ENCODE measurements around the gene DNAJA4.
"Not testable (repeated sequence)": the region's sequence is repeated elsewhere in the genome, so short reads cannot be mapped to it uniquely, and the experiment has no call there.

Gene DNAJA4

DNA sequence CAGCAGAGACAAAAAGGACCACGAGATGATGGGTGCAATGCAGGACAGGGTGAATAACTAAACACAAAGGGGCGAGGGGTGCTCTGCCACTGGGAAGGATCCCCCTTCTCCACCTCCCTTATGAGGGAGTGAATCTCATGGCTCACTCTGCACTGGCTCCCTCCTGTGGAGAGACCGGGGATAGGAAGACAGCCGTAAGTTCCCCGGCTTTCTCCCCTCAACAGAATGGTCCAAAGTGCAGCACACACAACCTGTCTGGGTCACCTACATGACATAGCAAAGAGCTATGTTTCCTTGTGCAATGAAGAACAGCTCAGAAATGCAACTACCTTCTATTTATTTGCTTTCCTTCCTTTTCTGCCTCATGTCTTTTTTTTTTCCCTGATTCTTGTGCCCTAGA lies 22.2 kb upstream of the DNAJA4 start:
- Histone ChIP-seq H3K27me3 (replicated peaks) (no peaks in the 10 kb centered on the region), H3K36me3 (replicated peaks) (no peaks in the 10 kb centered on the region), H3K4me3 (ENCODE audit: low read depth, low read length) (no peak overlapping the region), H3K27ac (no peak overlapping the region)
- no peak for DNase-seq
- TF ChIP-seq, protein P1, sequence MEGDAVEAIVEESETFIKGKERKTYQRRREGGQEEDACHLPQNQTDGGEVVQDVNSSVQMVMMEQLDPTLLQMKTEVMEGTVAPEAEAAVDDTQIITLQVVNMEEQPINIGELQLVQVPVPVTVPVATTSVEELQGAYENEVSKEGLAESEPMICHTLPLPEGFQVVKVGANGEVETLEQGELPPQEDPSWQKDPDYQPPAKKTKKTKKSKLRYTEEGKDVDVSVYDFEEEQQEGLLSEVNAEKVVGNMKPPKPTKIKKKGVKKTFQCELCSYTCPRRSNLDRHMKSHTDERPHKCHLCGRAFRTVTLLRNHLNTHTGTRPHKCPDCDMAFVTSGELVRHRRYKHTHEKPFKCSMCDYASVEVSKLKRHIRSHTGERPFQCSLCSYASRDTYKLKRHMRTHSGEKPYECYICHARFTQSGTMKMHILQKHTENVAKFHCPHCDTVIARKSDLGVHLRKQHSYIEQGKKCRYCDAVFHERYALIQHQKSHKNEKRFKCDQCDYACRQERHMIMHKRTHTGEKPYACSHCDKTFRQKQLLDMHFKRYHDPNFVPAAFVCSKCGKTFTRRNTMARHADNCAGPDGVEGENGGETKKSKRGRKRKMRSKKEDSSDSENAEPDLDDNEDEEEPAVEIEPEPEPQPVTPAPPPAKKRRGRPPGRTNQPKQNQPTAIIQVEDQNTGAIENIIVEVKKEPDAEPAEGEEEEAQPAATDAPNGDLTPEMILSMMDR (IDR thresholded peaks at IDR 0.05; ENCODE audit: low read depth, low read length, missing control alignments), result peak; percentile 73
- in situ Hi-C loops (cut with HindIII; ENCODE audit: low pct_ligation_motif_present, low sequenced_read_pairs), result no loop called here

DNA sequence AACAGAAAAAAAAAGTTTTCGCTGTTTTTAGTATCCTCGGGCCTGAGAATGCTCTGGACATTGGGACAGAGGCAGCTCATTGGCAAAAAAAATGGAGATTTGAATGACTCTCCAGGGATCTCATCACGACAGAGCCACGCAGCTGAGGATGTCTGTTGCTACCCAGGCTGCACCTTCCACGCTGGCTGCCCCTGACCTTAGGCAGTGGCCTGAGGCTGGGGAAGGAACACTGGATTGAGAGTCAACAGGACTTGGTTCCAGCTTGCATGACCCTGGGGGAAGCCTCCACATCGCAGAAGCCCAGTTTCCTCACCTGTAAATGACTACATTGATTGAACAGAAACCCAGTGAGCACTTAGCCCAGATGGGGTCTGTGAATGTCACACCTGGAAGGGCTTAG lies 21.3 kb upstream of the DNAJA4 start:
- H3K27ac ChIP-seq, result no peak overlapping the region
- no peaks in the 10 kb centered on the region for H3K36me3 ChIP-seq (replicated peaks)
- H3K4me3 ChIP-seq (ENCODE audit: low read depth, low read length), result no peak overlapping the region
- TF ChIP-seq, protein P1 (IDR thresholded peaks at IDR 0.05; ENCODE audit: low read depth, low read length, missing control alignments), result no peak
- H3K27me3 ChIP-seq (replicated peaks), result no peaks in the 10 kb centered on the region
- no peak for DNase-seq
- in situ Hi-C loops (cut with HindIII; ENCODE audit: low pct_ligation_motif_present, low sequenced_read_pairs), result no loop called here

DNA sequence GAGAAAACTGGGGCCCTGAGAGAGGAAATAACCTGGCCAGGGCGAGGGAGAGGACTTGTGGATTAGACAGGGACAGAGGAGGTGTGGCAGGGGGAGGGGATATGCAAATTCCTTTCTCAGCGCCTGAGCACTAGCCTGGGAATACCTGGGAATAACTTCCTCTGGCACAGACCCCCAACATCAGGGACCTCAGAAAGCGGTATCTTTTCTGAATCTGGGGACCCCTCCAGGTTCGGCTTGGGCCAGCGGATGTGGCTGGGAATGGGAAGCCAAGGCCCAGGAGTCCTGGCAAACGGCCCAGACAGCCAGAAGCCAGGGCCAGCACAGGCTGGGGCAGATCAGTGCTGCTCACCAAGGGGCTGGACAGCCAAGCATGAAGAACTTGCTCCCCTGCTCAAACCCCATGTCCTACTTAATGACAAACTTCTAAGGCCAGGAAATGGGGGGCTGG lies 20.8 kb upstream of the DNAJA4 start:
- in situ Hi-C loops (cut with HindIII; ENCODE audit: low pct_ligation_motif_present, low sequenced_read_pairs), result no loop called here
- TF ChIP-seq, protein P1 (IDR thresholded peaks at IDR 0.05; ENCODE audit: low read depth, low read length, missing control alignments), result no peak

DNA sequence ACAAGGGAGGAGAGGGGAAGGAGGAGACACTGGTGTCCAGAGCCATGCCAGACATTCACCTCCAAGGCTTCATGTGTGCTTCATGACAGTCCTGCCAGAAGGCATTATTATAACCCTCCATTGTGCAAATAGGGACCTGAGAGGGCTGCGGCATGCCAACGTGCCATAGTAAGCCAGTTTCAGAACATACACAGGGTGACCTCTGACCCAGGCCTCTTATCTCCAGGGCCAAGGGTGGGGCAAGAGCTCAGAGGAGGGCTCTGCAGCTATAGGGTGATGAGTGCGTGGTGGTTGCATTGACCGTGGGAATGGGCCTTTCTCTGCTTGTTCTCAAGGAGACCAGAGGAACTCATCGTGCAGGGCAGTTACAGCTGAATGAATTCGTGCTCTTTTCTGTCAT lies 20.3 kb upstream of the DNAJA4 start:
- no peaks in the 10 kb centered on the region for H3K27me3 ChIP-seq (replicated peaks)
- H3K36me3 ChIP-seq (replicated peaks), result no peaks in the 10 kb centered on the region
- H3K4me3 ChIP-seq (ENCODE audit: low read depth, low read length), result no peak overlapping the region
- no peak overlapping the region for H3K27ac ChIP-seq
- in situ Hi-C loops (cut with HindIII; ENCODE audit: low pct_ligation_motif_present, low sequenced_read_pairs), result no loop called here
- TF ChIP-seq, protein P1 (IDR thresholded peaks at IDR 0.05; ENCODE audit: low read depth, low read length, missing control alignments), result no peak
- no peak for DNase-seq

More for the DNA sequence above, 20.8 kb upstream of the DNAJA4 start:
- no peaks in the 10 kb centered on the region for H3K36me3 ChIP-seq (replicated peaks)
- no peak overlapping the region for H3K27ac ChIP-seq
- peak; percentile 27 for DNase-seq
- H3K27me3 ChIP-seq (replicated peaks), result no peaks in the 10 kb centered on the region
- no peak overlapping the region for H3K4me3 ChIP-seq (ENCODE audit: low read depth, low read length)

DNA sequence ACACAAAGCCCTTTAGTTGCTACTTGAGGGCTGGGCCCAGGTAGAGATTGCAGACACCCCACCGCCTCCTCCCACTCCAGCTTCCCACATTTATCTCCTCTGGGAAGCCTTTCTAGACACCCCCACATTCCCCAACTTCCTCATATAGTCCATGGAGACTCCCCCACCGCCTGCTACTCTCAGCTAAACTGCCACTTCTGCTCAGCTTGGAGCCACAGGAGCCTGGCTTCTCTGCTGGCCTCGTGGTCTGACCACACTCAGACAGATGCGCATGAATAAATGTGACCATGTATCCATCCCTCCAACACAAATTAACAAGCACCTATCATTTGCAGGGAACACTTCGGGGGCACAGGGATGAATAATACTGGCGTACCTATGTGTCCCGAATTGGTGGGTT lies 19.5 kb upstream of the DNAJA4 start:
- Histone ChIP-seq H3K36me3 (replicated peaks) (no peaks in the 10 kb centered on the region), H3K27ac (no peak overlapping the region), H3K27me3 (replicated peaks) (no peaks in the 10 kb centered on the region), H3K4me3 (ENCODE audit: low read depth, low read length) (no peak overlapping the region)
- TF ChIP-seq, protein P1 (IDR thresholded peaks at IDR 0.05; ENCODE audit: low read depth, low read length, missing control alignments), result no peak
- DNase-seq, result no peak
- in situ Hi-C loops (cut with HindIII; ENCODE audit: low pct_ligation_motif_present, low sequenced_read_pairs), result no loop called here

DNA sequence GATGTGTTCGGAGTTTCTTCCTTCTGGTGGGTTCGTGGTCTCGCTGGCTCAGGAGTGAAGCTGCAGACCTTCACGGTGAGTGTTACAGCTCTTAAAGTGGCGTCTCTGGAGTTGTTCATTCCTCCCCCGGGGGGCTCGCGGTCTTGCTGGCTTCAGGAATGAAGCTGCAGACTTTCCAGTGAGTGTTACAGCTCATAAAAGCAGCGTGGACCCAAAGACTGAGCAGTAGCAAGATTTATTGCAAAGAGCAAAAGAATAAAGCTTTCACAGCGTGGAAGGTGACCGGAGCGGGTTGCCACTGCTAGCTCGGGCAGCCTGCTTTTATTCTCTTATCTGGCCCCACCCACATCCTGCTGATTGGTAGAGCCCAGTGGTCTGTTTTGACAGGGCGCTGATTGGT lies 19.0 kb upstream of the DNAJA4 start:
- DNase-seq; H3K4me3 ChIP-seq (ENCODE audit: low read depth, low read length); H3K27me3 ChIP-seq (replicated peaks); in situ Hi-C loops (cut with HindIII; ENCODE audit: low pct_ligation_motif_present, low sequenced_read_pairs); H3K36me3 ChIP-seq (replicated peaks); H3K27ac ChIP-seq: not testable (repeated sequence)

DNA sequence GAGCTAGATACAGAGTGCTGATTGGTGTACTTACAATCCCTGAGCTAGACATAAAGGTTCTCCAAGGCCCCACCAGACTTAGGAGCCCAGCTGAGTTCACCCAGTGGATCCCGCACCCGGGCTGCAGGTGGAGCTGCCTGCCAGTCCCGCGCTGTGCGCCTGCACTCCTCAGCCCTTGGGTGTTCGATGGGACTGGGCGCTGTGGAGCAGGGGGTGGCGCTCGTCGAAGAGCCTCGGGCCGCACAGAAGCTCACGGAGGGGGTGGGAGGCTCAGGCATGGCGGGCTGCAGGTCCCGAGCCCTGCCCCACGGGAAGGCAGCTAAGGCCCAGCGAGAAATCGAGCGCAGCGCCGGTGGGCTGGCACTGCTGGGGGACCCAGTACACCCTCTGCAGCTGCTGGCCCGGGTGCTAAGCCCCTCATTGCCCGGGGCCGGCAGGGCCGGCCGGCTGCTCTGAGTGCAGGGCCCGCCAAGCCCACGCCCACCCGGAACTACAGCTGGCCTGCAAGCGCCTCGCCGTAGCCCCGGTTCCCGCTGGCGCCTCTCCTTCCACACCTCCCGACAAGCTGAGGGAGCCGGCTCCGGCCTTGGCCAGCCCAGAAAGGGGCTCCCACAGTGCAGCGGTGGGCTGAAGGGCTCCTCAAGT lies 18.3 kb upstream of the DNAJA4 start:
- DNase-seq; in situ Hi-C loops (cut with HindIII; ENCODE audit: low pct_ligation_motif_present, low sequenced_read_pairs); H3K27ac ChIP-seq; H3K4me3 ChIP-seq (ENCODE audit: low read depth, low read length); H3K36me3 ChIP-seq (replicated peaks); H3K27me3 ChIP-seq (replicated peaks): not testable (repeated sequence)
